SKM-1 treated with dmso at 0.1 percent for 144 hours (cell line): Measurements from ENCODE around the gene RFX8.
A peak's percentile ranks its signal among the peaks of the same experiment; 100 is the strongest.

ENCODE experiments used
- DNase-seq: peaks from one replicate; lab custom pipeline; 2025; ENCODE audit not compliant: unreplicated experiment; lab: John Stamatoyannopoulos, UW

Gene RFX8

DNA sequence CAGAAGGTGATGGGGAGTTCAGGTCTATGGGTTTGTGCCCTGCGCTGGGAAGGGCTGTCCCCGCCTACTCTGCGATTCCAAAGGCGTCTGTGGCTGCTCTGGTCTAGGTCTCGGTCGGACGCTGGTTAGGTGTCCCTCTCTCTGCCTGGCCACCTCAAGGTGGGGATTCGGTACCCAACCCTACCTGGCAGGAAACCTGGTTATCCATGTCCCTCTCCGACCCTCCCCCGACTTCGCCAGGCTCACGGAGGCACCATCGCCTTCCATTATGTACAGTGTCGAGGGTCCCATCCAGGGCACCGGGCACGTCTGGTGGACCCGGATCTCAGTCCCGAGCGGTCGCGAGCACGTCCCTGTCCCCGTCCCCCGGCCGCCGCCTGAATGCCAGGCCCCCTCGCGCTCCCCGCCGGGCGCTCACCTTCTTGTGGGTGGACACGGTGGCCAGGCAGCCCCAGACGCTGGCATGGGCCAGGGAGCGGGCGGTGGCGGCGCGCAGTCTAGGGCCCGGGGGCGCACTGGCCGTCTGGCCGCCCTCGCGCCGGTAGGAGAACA, 88.2 kb downstream of the RFX8 start:
- DNase-seq: no peak

DNA sequence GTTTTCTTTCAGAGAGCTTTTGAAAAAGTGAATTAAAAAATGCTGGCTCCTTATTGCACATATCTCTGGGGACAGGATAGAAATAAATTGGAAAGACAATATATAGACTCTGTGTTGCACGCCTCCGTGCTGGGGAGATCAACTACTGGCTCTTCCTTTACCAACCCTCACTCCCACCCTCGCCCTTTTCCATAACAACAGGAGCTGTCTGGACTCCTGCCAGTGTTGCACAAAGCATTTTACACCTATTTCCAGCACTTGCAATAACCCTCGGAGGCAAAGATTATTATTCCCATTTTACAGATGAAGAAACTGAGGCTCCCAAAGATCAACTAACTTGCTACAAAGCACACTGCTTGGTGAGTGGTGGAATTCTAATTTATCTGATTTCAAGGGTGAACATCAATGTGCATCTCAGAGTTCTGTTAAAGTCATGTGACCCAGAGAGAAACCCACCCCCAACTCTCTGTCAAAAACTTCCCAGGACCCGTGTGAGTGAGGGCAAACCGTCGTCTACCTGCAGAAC, 91.8 kb downstream of the RFX8 start:
- DNase-seq: no peak

DNA sequence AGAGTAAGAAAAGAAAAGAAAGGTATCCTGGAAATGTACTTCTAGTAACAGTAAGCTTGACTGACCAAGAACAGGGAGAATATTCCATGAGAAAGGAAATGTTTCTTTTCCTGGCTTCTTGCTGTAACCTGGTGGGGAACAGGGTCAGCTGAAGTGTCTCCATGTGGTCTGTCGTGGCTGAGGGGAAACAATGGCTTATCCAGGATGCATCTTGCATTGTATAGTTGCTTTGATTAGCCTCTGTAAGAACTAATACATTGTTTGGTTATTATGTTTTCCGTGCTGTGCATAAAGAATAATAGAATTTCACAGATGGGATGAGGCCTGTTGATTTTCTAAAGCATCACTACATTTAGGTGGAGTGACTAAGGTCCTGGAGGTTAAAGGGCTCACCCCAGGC, 92.5 kb downstream of the RFX8 start:
- DNase-seq: no peak

DNA sequence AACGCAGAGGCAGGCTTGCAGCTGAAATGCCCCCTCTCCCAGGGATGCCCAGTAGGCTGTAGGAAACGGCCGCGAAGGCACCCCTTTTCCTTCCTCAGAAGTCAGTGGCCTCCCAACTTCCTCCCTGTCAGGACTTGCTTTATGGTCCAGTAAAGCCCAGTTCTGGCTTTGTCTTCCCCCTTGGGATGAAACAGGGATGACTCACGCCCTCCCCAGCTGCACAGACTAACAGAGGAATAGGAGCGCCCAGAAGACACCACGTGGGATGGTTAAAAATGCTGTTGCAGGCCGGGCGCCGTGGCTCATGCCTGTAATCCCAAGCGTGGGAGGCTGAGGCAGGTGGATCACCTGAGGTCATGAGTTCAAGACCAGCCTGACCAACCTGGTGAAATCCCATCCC, 94.5 kb downstream of the RFX8 start:
- no peak for DNase-seq

DNA sequence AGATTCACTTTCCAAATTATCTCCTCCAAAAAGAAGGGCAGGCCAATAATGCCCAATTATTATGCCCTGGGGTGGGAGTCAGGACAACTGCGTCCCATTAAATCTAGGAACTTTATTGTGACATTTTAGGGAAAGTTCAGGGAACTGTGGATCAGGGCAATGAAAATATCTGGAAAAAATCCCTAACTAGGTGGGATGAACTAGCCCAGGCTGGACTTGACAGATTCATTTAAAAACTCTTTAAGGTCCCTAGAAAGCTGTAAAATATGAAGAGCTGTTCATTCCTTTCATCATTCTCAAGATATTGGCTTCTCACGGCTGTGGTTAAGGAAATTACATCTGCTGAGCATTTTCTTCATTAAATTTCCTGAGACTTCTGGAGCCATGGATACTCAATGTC, 95.8 kb downstream of the RFX8 start:
- no peak for DNase-seq

DNA sequence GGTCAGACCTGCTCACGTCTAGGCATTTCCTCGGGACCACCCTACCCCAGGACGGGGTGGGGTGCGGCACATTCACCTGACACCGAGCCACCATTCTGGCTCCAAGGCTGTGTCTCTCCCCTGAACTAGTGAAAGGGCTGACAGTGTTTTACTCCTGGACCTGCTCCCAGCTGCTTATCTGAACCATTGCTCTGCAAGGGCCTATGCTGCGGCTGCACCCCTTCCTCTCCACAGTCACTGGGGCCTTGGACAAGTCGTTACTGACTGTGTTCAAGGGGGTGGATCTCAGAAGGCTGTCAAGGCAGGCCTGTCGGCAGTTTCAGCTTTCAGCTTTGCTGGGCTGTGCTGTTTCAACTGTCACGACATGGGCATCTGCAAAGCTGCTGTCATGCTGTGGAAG, 99.3 kb downstream of the RFX8 start:
- DNase-seq: no peak

DNA sequence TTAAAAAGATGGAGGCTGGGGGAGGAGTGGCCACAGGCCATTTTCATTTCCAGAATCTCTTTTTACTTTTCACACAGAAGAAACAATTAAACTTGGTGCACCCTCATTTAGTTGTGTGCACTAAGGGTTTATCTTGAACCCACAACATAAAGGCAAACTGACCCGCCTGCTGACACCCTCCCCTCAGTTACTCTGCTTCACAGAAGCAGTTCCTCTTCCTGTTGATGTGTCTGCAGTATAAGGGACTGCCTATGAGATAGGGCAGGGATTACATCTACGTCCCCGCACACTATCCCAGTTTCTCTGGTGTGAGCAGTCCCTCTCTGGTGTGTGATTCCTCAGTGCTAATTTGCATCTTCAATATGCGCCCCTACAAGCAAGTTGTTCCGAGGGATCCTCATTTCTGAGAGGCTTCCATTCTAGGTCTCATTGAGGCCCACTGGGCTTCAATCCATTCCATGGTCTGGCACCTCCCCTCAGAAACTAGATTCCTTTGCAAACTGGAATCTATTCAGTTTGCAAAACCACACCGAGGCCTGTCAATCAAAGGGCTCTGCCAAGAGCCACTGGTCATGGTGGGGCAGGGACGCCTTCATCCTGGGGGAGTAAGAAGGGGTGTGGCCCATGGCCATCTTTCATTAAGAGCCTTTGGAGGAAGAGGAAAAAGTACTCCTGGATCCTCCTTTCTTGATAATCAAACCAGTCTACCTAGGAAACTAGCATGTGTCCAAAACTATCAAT, 99.9 kb downstream of the RFX8 start:
- DNase-seq: no peak

DNA sequence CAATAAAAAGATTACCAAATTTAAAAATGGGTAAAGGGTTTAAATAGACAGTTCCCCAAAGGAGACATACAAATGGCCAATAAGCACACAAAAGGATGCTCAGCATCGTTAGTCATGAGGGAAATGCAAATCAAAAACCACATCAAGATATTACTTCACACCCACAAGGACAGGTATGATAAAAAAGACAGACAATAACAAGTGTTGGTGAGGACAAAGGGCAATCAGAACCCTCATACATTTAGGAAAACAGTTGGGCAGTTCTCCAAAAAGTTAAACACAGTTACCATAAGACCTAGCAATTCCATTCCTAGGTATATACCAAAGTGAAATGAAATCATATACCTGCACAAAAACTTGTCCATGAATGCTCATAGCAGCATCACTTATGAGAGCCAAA, 102.1 kb downstream of the RFX8 start:
- DNase-seq: no peak

DNA sequence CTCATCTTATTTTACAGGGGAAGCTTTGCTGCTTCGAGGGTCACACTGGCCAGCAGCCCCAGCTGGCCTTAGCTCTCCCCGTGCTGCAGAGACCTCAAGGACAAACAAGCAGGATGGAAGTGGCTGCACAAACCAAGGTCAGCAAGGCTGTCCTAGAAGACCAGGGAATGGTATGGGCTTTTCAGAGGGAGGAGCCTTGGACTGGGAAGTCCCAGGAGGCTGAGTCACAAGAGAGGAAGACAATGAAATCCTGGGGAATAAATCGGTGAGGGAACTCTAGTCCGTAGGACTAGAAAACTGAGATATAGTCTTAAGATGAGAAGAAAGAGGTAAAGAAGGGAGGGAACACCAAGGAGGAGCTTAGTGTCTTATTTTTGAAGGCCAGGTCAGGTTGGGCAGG, 103.3 kb downstream of the RFX8 start:
- no peak for DNase-seq

DNA sequence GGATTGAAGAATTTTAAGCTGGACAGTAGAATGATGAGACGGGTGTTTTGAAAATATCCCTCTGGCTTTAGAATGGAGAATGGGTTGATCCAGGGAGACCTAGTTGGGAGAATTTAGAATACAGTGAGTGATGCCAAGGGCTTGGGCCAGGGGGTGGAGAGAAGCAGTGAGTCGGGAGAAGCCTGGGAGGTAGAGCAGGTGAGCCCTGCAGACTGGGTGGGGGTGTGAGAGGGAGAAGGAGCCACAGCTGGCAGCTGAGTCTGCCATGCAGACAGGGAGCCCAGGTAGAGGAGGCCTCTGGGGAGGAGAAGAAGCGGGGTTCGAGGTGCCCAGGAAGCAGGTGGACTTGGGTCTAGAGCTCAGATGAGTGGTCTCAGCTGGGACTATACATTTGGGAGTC, 105.8 kb downstream of the RFX8 start:
- DNase-seq: no peak

DNA sequence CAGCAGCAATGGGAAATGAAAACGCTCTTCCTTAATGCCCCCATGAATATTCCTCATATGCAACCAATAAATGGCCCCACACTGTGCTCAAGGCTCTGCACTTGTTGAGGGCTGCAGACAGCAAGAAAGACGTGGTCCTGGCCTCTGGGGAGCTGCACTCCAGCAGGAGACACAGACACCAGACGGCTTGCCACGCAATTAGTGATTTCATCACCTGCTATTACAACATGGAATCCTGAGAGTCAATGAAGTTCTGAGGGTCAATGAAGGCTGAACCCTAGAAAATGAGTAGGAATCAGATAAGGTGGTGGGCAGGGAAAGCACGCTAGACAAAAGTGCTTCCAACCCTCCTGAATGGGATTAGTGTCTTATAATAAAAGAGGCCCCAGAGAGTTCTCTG, 106.5 kb downstream of the RFX8 start:
- peak; percentile 21 for DNase-seq

DNA sequence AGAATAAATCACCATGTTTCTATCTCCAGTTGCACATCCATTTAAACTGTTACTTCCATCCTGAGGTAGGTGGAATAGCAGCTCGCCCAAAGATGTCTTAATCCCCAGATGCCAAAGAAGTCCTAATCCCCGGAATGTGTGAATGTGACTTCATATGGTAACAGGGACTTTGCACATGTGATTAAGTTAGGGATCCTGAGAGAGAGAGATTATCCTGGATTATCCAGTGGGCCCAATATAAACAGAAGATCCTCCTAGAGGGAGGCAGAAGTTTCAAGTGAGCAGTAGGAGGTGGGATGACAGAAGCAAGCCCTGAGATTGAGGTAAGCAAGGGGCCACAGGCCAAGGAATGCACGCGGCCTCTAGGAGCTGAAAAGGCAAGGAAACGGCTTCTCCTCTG, 107.4 kb downstream of the RFX8 start:
- no peak for DNase-seq

DNA sequence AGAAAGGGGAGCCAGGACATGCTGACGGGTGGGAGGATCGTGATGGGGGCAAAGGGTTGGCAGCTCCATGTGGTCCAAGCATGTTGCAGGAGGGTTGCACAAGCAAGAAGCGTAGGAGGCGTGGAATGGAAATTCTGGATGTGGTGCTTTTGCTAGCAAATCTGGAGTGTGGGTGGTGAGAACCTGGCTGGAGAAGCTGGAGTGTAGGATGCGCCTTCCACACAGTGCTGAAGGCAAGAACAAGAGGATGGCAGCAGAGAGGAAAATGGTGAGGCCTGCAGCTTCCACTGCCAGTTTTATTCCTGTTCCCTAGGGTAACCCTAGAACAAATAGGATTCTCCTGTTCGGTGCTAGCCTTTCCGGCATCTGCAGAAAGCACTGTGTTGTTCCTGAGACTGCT, 110.0 kb downstream of the RFX8 start:
- DNase-seq: no peak

DNA sequence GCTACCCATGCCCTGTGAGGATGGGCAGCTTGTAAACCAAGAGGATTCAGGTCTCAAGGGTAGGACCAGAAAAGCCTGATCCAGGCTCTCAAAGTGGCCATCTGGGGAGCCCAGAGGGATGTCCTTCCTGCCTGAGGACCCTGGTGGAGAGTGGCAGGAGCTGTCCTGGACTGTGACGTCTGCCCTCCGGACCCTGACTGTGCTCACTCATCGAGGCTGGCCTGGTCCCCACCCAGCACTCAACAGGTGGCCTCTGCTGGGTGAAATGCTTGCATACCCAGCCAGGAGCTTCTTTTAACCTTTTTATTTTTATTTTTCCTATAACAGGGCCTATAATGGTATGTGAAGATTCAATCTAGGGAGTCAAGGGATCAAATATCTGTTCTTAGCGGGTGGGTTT, 112.1 kb downstream of the RFX8 start:
- no peak for DNase-seq

DNA sequence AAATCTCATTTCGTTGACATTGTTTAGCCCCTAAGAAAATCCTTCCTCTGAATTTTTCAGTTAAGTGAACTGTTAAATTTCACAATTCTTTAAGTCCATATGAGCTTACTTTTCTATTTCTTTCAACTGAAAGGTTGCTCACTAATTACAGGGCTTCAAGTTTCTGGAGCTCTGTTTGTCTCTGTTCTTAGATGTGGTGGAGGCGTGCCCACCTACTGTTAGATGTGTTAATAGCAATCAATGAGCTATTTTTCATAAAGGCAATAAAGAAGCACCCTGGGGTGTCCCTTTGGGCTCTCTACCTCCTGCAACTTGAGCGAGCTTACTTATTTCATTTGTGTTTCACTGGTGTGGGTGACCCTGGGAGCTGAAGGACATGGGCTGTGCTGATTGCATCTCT, 112.6 kb downstream of the RFX8 start:
- DNase-seq: no peak

DNA sequence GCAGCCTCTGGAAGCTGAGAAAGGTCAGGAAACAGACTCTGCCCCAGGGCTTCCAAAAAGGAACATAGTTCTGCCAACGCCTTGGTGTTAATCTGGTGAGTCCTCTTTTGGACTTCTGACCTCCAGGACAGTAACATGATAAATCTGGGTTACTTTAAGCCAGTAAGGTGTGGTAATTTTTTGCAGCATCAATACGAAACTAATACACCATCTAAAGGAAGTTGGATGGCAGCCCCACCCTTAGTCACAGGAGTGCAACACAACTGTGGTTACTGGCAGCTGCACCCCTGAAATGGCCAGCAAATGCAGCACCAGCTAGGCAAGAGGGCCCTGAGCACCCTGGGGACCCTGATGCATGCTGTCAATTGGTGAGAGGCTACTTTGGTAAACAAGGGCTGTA, 113.4 kb downstream of the RFX8 start:
- no peak for DNase-seq

DNA sequence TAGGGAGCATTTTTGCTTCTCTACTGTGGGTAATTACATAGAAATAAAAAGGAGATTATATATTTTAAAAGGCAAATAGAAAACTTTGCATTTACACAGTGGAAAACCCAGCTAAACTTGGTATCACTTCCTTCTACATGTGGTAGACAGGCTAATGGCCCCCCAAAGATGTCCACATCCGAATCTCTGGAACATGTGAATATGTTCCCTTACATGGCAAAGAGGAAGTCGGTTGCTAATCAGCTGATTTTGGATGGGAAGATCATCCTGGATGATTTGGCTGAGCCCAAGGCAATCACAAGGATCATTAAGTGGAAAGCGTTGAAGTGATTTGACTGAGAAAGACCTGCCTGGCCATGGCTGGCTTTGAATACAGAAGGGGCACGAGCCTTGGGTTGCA, 113.8 kb downstream of the RFX8 start:
- DNase-seq: no peak

DNA sequence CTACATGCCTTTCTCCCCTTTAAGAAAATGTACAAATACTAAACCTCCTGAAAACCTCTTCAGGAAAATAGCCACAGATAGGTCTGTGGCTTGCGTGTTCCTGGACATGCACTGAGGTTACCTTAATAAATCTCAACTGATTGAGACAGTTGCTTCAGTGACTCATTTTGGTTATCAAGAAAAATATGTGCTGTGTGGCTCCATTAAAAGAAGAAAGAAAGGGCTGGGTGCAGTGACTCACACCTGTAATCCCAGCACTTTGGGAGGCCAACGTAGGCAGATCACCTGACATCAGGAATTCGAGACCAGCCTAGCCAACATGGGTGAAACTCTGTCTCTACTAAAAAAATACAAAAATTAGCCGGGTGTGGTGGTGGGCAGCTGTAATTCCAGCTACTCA, 114.7 kb downstream of the RFX8 start:
- no peak for DNase-seq

DNA sequence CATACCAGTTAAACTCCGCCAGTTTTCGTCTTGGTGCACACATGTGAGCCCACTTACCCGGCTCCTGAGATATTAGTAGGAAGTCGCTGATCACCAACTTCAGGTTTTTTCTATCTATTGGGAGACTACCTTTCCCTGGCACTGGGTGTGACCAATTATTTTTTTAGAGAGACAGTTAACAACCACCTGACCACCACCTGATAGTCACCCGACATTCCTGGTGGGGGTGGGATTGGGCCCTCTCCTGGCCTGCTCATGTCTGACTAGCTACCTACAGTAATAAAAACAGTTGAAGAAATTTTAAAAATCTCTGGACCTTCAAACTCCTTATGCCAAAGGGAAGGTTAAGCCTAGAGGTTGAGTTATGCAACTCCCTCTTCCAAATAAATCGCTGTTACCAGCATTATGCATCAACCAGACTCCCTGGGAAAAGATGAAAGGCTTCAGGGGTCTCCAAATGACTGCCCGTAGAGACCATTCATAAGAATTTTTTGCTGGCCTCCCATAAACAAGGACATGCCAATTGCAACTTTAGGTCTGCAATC, 115.4 kb downstream of the RFX8 start:
- no peak for DNase-seq

DNA sequence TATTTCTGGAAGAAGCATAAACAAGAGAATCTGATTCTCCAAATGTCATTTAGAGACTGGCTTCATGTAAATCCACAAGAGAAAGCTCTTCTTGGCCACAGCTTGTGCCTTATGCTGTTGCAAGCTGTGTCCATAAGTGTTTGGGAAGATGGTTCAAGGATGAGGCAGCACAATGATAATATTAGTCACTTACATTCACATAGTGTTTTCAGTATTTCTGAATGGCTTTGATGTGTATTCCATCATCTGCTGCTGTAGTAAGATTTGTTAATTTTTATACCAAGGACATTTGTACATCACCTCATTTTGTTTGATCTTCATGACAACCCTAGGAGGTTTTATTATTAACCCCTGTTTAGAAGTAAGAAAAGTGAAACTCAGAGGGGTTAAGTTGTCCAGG, 117.5 kb downstream of the RFX8 start:
- no peak for DNase-seq

DNA sequence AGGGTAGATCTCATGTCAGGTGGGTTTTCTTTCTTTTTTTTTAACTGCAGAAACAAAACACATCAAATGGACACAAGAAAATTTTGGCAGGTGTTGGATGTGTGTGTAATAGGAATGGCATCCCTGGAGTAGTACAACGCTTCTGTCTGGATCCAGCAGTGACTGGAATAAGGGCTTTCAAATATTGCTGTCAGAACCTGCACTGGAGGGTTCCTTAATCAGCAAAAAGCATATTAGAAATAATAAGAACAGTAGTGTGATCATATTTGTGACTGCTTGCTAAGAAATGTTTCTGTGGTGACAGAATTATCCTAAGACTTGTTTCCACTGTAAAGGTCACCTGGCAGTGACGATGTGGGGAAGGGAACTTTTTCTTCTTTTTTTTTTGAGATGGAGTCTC, 118.4 kb downstream of the RFX8 start:
- DNase-seq: no peak

DNA sequence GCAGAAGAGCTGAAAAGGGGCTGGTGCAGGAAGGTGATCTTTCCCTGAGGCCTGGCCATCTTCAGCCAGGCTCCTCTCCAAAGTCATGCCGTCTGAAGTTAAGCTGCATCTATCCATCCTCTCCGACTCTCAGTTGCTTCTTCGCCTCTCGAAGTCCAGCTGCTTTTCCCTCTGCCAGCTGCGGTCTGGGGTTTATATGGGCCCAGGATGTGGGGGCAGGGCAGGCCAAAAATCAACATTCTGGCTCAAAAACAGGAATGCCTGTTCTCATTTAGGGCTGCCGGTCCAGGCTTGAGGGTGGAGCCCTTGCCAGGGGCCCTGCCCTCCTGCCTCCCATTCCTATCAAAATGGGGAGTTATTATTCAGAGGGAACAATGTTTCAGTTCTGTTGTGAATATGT, 118.9 kb downstream of the RFX8 start:
- no peak for DNase-seq
